HG02970 (cell line): Measurements from ENCODE around the gene TCP1.
"Not testable (repeated sequence)": the region's sequence is repeated elsewhere in the genome, so short reads cannot be mapped to it uniquely, and the experiment has no call there.

Experiments
- ATAC-seq: cut with Tn5 transposase; IDR thresholded peaks from one replicate; pipeline ENCODE4 v1.9.1; 2021; ENCODE audit warnings: mild to moderate bottlenecking, moderate library complexity, moderate number of reproducible peaks; ENCODE audit not compliant: unreplicated experiment, low FRiP score

TCP1 gene

DNA sequence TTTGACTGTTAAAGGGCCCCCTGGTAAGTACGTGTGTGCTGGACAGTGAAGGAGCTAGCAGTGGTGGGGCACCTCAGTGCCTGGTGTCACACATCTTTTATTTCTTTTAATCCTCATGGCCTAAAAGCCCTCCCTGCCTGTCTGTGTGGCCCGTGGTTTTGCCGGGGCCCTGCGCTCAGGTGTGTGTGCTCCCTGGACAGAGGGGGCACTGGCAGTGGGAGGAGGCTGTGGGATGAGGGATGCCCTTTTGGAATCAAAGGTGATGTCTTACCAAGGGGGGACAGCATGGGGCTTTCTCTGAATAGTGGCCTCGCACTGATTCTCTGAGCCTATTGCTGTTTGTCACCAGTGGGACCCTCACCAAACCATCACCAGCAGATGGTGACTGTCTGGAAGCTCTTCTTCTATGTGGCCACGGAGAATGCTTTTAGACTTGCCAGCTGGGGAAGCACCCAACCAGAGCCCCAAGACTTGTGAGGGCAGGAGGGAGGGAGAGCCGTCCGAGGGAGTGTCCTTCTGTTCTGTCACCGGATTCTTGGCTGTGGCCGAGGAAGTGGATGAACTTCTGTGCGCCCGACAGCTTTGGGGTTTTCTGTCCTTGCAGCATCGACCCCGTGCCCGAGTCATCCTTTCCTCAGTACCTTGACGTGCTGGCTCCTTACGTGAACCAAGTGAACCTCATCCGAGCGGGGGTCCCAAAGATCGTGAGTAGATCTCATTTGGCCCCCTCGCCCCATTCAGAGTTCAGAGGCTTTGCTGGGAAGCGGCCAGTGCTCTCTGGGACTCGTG is 28.7 kb upstream of the TCP1 start:
- no peak for ATAC-seq

DNA sequence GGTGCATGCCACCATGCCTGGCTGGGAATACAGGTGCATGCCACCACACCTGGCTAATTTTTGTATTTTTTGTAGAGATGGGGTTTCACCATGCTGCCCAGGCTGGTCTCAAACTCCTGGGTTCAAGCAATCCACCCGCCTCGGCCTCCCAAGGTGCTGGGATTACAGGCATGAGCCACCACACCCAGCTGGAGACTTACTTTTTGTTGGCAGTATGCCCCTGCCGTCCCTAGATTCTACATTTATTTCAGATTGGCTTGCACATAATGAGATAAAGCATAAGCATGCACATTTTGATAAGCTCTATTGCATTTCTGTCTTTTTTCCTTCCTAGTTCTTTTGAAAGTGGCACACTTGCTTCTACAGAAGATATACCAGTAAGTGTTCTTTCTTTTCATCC is 27.4 kb upstream of the TCP1 start:
- not testable (repeated sequence) for ATAC-seq

DNA sequence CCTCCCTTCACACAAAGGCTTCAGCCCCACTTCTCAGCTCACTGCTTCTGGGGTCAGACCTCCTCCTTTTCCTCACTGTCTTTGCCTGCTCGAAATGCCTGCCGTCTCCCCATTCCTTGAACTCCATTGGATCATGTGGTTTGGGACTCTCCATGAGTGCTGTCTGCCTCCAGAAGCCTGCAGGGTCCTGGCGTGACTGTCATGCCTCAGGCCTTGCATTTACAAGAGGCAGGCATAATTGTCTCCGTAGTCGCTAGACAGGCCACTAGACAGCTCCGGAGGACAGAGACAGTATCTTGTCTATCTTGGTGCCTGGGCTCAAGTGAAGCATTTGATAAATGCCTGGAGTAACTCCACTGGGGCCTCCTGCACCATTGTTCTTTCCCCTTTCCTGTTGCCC is 26.0 kb upstream of the TCP1 start:
- ATAC-seq, result no peak

DNA sequence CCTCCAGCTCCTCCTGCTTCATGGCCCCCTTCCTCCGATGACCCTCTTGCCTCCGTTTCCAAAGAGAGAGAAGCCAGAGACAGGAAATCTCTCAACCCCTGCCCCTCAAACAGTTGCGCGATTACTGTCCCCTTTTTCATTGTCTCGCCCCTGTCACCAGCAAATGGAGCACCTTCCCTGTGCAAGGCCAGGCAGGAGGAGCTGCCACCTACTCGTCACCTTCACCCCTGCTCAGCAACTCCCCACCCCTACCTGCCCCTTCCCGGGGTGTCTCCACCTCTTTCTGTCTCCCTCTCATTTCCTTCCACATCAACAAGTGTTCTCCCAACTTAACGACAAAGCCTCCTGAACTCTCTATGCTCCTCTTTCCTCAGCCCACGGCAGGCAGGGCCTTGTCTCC is 24.4 kb upstream of the TCP1 start:
- ATAC-seq, result no peak

DNA sequence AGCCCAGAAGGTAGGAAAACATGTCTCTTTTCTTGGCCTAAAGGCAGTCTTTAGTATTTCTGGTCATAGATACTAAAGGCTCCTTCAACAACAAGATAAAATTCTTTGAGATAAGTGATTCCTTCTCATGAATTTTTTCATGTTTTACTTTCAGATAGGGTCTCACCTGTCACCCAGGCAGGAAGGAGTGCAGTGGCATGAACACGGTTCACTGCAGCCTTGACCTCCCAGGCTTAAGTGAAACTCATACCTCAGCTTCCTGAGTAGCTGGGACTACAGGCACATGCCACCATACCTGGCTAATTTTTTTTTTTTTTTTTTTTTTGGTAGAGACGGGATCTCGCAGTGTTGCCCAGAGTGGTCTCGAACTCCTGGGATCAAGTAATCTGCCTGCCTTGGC is 19.7 kb upstream of the TCP1 start:
- no peak for ATAC-seq

DNA sequence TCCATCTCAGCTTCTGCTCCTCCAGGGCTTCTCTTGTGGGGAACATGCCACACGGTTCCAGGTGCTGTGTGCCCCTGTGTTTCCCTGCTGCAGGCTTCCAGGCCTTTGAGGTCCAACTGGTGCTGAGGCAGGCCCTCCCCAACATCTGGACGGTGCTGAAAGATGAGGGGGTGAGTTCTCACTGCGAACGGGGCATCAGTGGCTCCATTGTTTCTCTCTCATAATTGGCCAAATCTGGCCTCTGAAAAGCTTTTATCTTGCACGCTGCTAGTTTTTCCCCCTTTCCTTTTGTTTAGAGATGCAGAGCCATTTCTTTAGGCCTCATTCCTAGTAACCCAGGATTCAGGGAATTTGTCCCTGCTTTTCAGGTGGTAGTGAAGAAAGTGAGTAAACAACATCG is 19.2 kb upstream of the TCP1 start:
- no peak for ATAC-seq

DNA sequence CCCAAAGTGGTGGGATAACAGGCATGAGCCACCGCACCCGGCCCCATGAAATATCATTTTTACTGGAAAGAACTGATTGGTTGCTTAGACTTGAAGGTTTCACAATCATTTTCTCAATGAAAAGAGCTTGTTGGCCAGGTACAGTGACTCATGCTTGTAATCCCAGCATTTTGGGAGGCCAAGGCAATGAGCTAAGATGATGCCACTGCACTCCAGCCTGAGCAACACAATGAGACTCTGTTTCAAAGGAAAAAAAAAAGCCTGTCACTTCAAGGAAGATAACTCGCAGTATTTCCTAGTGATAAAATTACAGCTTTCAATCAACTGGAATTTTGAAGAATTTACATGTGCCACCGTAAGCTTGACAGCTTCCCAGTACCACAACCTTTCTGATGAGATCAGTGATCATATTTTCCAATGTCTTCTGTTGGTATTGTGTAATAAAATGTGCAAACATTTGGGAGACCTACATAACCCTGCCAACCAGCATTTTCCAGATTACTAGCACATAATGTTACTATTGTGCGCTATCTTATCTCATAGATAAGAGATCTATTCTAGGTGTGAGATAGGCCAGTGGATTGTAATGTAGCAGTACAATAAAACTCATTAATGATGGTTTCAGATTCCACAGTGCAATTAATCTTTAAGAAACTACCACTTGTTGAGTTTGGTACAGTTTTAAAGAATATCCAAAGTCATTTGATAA is 17.9 kb upstream of the TCP1 start:
- no peak for ATAC-seq

DNA sequence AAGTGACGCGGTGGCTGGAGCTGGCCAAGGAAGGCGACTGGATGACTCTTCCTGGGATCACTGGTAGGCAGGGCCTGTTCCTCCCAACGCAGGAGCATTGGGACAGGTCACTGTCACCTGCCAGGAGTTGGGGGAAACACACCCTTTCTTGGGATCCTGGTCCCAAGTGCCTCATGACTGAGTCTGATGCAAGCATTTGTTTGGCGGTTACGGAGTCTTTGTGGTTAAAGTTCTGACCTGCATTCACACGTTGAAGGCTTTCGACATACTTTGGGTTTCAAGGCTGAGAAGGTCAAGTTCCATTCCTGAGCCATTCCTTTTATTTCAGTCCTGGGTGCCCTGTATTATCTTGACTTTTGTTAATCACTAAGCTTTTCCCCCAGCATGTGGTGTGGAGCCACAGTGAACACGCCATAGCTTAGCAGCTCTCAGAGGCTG is 16.6 kb upstream of the TCP1 start:
- ATAC-seq, result no peak

DNA sequence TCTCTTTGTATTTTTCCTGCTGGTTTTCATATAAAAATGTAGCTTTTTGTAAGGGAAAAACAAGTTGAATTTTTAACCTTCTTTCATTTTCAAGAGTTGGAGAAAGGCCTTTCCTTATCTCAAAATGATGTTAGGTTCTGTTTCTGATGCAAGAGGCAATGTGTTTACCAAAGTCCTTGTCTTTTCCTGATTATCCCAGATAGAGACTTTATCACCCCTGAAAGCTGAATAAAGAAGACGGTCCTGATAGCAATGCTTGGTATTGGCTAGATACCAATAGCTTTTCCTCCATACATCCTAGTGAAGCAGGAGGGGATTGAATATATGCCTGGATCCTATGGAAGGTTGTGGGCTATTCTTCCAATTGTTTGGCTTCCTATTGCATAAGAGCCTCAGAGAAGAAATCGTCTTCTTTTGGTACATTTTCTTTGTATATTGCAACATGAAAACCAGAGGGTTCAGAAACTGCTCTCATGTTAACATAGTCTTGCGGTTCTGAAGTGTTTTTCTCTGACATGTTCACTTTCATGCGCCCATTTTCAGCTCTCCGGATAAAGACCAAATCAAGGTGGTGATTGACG is 16.1 kb upstream of the TCP1 start:
- no peak for ATAC-seq

DNA sequence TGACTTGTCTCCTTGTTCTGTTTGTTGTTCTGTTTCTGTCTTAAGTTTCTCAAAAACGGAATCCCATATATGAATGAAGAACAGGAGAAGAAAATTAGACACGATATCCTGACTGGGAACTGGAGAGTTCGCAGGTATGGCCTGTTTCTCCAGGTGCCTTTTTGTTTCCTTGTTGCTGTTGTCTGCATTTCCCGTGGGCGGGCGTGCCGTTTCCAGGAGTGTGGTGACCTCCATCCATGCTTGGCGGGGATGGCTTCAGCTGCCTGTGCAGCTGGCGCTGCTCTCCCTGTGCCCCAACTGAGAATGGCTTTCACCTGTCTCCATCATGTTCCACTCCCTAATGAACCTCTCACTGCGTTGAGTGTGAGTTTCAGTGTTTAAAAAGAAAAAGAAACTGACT is 15.1 kb upstream of the TCP1 start:
- ATAC-seq, result no peak

DNA sequence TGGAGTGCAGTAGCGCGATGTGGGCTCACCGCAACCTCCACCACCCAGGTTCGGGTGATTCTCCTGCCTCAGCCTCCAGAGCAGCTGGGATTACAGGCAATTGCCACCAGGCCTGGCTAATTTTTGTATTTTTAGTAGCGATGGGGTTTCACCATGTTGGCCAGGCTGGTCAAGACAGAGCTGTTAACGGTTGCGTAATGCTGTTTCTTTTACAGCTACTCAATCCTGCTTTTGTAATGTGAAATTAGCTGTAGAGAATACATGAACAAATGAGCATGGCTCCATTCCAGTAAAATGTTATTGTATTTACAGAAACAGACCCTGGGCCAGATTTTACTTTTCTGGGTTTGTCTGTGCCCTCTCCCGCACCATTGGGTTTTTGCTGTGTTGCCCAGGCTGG is 12.5 kb upstream of the TCP1 start:
- ATAC-seq, result no peak

DNA sequence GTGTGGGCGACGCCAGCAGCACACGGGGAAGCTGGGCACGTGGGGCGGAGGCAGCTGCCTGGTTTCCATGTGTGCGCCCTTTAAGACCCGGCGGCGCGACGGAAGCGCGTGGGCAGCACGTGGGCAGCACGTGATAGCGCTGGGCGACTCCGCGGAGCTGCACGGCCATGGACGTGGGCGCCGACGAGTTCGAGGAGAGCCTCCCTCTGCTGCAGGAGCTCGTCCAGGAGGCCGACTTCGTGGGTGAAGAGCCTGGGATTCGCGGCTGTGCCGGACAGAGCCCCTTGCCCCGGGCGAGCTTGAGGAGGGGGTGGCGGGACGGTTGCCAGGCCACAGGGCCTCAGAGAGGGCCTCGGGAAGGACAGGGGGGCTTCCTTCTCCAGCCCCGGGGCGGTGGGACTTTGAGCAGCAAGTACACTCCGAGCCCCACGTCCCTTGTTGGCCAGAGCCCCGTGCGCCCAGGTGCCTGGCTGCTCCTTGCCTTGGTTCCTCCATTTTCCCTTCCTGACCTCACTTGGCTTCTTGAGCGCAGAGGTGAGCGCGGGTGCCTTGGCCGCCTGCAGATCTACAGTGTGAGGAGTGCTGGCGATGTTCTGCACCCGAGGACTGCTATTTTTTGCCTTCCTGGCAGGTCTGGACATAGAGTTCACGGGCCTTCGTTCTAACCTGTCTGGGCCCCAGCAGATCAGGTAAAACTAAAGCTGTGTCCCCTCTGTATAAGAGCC is 10.9 kb upstream of the TCP1 start, which contains the start of gene PNLDC1:
Gene PNLDC1 (plus strand): TSS at position 136 of the 725 bp plus-strand sequence. CDS start 32 bp downstream, at position 168.
- no peak for ATAC-seq

DNA sequence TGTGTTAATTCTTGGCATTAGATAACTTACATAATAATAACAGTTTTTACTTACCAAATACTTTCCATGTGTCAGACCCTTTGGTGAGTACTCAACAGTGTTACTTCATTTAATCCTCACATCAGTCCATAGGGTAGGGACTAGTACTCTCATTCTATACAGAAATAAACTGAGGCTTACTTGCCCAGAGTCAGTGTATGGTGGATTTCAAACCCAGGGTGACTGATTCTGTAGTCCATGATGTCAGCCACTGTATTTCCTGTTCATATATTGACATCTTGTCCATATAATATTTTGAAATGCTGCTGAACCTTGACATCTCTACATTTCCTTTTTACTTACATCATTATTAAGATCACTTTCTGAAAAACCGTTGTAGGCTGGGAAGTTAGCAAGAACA is 8.2 kb upstream of the TCP1 start:
- no peak for ATAC-seq

DNA sequence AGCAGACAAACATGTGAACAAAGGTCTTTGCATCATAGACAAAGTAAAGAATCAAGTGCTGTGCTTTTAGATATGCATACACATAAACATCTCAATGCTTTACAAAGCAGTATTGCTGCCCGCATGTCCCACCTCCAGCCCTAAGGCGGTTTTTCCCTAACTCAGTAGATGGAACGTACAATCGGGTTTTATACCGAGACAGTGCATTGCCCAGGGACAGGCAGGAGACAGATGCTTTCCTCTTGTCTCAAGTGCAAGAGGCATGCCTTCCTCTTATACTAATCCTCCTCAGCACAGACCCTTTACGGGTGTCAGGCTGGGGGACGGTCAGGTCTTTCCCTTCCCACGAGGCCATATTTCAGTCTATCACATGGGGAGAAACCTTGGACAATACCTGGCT is 5.6 kb upstream of the TCP1 start:
- not testable (repeated sequence) for ATAC-seq

DNA sequence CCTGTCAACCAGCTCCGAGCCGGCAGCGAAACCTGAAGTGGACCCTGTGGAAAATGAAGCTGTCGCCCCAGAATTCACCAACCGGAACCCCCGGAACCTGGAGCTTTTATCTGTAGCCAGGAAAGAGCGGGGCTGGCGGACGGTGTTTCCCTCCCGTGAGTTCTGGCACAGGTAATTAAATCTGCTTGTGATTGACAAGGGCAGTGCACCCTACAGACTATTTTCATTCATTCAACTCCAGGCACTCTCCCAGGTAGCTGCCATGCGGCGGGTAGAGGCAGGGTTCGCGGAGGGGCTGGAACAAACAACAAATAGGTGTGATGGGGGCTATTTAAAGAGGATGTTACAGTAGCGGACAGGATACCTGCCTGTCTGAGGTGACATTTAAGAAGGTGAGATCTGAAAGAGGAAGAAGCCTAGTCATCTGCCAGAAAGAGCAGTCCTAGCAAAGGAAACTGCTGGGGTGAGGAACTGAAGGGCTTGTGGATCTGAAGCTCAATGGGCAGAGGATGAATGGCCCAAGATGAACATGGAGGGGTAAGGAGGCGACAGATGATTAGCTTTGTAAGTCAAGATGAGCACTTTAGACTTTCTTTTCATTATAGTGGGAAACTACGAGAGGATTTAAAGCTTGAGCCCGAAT is 1.7 kb upstream of the TCP1 start:
- ATAC-seq, result no peak

DNA sequence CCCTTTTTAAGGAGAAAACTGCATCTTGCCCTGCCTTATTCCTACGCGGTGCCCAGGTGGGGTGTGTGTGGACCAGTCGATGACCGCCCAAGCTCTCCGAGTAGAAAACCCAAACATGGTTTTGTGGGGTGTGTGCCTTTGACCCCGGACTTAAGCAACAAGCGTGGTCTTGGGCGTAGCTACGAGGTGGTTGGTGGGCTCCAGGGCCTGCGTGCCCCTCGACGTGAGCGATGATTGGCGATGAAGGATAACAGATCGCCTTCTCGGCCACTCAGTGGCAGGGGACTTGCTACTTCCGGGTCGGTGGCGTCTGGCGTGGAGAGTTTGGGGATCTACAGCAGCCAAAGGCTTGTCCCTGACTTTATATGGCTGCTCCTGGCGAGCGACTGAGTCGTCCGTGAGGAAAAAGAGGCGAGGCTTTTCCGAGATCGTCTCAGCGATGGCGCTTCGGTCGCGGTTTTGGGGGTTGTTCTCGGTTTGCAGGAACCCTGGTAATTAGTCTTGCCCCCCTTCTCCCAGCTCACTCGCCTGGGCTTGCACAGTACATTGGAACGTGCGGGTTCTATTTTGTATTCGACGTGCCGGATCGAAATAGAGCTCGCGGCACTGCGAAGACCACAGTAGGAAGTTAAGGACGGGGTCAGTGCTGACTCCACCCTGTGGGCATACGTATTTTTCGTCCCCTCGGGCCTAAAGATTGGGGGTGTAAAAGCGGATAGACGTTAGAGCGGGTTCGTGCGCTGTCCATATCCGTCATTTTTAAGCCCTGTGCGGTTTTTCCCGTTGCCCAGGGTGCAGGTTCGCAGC is 950 bp upstream of the TCP1 start, which contains the start of gene MRPL18:
Gene MRPL18 (plus strand): TSS at position 319 of the 807 bp plus-strand sequence. CDS start 121 bp downstream, at position 440.
- peak; percentile 80 for ATAC-seq

DNA sequence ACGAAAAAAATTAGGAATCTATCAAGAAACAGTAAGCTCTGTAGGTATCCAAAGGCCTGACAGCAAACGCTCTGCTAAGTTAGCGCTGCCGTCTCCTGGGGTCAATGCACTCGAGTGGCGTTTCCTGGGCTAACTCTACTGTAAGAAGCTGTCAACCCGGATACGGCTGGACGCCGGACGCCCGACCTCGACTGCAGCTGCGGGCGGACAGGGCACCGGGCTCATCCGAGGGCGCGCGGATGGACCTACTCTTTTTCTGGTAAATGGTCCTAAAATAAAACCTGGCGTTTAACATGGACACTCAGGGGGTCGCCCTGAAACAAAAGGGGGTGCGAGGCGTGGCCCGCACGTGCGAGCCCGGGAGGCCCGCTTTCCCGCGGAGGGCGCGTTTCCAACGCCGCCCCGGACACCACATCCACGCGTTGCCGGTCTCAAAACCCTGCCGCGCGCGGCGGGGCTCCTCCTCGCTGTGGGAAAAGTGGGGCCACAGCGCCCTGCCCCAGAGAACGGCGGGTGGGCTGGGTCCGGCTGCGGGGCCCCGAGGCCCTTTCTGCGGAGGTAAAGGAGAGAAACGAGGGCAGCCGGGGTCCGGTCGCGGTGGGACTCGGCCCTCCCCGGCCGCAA is 537 bp downstream of the TCP1 start:
- peak; percentile 0 for ATAC-seq

DNA sequence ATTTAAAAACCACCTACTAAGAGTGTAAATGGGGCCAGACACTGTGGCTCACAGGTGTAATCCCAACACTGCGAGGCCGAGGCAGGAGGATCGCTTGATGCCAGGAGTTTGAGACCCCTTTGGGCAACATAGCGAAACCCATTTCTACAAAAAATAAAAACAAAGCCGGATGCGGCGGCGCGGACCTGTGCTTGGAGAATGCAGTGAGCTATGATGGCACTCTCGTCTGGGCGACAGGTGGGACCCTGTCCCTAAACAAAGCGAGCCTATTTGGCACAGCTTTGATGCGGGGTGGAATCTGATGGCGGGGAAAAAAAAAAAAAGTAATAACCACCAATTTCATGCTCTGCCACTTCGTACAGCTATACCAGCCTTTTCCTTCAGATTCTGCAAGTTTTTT is 1.1 kb downstream of the TCP1 start:
- ATAC-seq, result no peak

DNA sequence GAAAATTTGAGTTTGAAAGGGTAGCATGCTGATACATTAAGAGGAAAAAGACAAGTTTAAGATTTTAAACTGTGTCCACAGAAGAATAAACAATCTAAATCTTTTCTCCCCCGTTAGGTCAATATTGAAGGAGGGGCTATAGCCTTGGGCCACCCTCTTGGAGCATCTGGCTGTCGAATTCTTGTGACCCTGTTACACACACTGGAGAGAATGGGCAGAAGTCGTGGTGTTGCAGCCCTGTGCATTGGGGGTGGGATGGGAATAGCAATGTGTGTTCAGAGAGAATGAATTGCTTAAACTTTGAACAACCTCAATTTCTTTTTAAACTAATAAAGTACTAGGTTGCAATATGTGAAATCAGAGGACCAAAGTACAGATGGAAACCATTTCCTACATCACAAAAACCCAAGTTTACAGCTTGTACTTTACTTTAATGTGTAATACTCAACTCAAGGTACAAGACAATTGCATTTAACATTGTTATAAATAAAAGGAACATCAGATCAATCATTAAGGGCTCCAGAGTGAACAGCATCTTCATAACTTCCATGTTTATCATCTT is 10.8 kb downstream of the TCP1 start:
- no peak for ATAC-seq
